Measurements from ENCODE around the gene TBC1D16. TPM values are rescaled to one million over a fixed set of nuclear protein-coding genes. Genes with fewer than 3 reads are reported as not detected.
"Not testable (repeated sequence)": the region's sequence is repeated elsewhere in the genome, so short reads cannot be mapped to it uniquely, and the experiment has no call there.

The TBC1D16 gene
- total RNA-seq, 2 experiments from 2014 or later = 8.8 to 9.0 TPM

- H3K9me3 Mint-ChIP-seq = no peaks in the 10 kb centered on the region
- H3K4me1 Mint-ChIP-seq = no peaks in the 10 kb centered on the region
- no peak overlapping the region for H3K4me3 Mint-ChIP-seq
- DNase-seq = no peak
- peaks cover 8% of the 10 kb centered on the region for H3K27me3 Mint-ChIP-seq
- H3K36me3 Mint-ChIP-seq = no peaks in the 10 kb centered on the region
- no peak overlapping the region for H3K27ac Mint-ChIP-seq
These were observed 130.8 kb downstream of the TBC1D16 start for GRCh38 chr17:79904865-79905264.

DNA sequence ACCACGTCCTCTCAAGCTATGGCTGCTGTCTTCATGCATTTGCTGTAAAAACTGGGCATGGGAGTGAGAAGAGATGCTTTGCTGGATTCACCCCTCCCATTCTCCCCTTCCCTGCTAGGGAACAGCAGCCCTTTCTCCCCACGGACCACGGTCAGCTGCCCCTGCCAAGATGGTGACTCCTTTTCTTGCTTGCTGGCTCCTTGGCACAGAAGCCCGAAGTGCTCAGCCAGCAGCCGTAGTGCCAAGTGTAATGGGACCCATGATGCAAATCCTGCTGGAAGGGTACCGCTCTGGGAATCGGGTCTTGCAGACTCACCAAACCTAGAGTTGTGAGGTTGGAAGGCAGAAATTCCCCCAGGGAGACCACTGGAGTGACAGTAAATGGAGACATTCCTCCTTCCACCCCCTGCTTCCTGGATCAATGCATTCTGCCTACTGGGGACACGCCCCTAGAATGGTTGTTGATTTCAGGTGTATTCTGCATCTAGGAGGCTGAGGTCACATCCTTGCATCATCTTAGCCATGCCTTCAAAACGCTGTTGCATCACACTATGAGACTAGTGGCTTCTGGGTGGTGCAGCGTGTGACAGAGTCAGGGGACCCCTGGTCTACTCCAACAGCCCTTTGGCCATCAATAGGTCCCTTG is 133.4 kb downstream of the TBC1D16 start:
- Mint-ChIP-seq H3K4me1 (no peaks in the 10 kb centered on the region), H3K9me3 (no peaks in the 10 kb centered on the region), H3K27ac (no peak overlapping the region), H3K27me3 (peaks cover 18% of the 10 kb centered on the region), H3K4me3 (no peak overlapping the region), H3K36me3 (no peaks in the 10 kb centered on the region)
- no peak for DNase-seq

DNA sequence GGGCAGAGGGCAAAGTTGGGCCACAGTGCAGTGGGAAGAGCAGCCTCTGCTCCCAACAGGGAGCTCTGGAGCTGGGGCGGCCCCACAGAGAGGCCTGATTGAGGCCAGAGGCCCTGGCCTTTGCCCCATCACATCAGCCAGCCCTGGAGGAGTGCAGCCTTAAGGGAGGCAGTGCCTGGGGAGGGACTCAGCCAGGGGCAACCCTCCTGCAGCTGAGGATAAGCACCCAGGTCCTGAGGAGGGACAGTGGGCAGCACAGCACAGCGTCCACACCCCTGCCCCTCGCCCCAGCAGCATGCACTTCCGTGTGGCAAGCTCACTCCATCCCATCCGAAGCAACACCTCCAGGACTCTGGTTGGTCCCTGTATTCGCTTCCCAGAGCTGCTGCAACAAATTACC is 134.5 kb downstream of the TBC1D16 start:
- DNase-seq = no peak
- Mint-ChIP-seq H3K27ac (no peak overlapping the region), H3K27me3 (peaks cover 17% of the 10 kb centered on the region), H3K36me3 (no peaks in the 10 kb centered on the region), H3K4me3 (no peak overlapping the region), H3K9me3 (no peaks in the 10 kb centered on the region), H3K4me1 (no peaks in the 10 kb centered on the region)

DNA sequence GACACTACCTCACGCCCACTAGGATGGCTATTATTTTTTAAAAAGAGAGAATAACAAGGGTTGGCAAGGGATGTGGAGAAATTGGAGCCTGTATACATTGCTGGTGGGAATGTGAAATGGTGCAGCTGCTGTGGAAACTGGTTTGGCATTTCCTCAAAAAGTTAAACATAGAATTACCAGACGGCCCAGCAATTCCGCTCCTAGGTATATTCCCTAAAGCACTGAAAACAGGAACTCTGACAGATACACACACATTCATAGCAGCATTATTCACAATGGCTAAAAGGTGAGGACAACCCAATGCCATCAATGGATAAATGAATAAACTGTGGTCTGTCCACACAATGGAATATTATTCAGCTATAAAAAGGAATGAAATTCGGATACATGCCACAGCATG is 136.1 kb downstream of the TBC1D16 start:
- H3K4me1 Mint-ChIP-seq = no peaks in the 10 kb centered on the region
- H3K9me3 Mint-ChIP-seq = no peaks in the 10 kb centered on the region
- no peak overlapping the region for H3K4me3 Mint-ChIP-seq
- H3K27me3 Mint-ChIP-seq = peaks cover 17% of the 10 kb centered on the region
- no peak for DNase-seq
- H3K27ac Mint-ChIP-seq = no peak overlapping the region
- H3K36me3 Mint-ChIP-seq = no peaks in the 10 kb centered on the region

DNA sequence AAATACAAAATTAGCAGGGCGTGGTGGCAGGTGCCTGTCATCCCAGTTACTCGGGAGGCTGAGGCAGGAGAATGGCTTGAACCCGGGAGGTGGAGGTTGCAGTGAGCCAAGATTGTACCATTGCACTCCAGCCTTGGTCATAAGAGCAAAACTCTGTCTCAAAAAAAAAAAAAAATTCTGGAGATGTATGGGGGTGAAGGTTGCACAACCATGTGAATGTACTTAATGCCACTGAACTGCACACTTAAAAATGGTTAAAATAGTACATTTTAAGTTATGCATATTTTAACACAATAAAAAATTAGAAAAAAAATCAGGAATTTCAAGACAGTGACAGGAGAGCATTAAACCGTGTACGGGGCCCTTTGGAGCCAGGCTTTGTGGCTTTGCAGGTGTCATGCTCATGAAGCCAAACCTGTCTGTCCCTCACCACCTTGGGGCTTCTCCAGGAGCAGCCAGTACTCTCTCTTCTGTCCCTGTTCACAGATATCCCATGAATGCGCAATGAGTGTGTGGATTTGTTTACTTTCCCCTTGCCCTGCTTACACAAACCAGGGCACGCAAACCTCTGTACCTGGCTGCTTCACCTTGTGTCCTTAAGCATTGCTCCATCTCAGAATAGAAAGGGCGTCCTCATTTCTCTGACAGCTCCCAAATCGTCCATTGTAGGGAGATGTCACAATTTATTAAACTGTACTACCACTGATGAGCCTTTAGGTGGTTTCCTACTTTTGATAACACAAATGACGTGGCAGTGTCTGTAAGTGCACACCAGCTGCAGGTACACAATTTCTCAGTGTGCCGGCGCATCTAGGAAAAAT is 138.2 kb downstream of the TBC1D16 start:
- H3K9me3 Mint-ChIP-seq = no peaks in the 10 kb centered on the region
- no peak overlapping the region for H3K27ac Mint-ChIP-seq
- DNase-seq = no peak
- H3K27me3 Mint-ChIP-seq = peaks cover 13% of the 10 kb centered on the region
- H3K36me3 Mint-ChIP-seq = no peaks in the 10 kb centered on the region
- H3K4me3 Mint-ChIP-seq = no peak overlapping the region
- no peaks in the 10 kb centered on the region for H3K4me1 Mint-ChIP-seq

GRCh38 chr17:79893457-79893856 is 142.2 kb downstream of the TBC1D16 start:
- not testable (repeated sequence) for H3K36me3 Mint-ChIP-seq, H3K4me1 Mint-ChIP-seq, H3K27ac Mint-ChIP-seq, H3K9me3 Mint-ChIP-seq, H3K4me3 Mint-ChIP-seq, DNase-seq
- peaks cover 23% of the 10 kb centered on the region for H3K27me3 Mint-ChIP-seq

DNA sequence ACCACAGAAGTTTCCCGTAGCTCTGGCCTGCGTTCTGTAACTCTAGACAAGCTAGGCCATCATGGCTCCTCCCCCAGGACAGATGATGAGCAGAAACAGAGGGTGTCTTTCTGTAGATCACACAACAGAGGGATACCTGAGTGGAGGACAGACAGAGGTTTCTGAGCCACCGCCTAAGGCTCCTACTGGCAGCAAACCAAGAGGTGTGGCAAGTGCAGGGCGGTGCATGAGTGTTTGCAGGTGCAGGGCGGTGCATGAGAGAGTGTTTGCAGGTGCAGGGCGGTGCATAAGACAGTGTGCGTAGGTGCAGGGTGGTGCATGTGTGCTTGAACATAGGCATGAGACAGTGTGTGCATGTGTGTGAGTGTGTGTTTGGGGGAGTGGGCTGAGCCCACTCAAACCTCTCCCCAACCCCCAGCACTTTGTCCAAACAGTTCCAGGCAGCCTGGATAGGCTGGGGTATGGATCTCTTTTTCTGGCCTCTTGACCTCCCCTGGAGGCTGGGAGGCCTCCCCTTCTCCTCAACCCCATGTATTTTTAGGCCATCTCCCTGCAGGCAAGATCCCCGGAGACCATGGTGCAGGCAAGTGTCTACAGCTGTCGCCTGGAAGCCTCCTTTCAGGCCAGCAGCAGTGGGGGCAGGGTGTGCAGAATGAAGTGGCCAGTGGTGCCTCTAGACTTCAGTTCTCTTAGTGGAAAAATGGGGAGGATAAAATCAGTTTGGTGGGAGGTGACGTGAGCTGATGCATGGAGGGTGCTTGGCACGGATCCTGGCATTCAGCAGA is 143.0 kb downstream of the TBC1D16 start:
- Mint-ChIP-seq H3K9me3 (no peaks in the 10 kb centered on the region), H3K4me1 (no peaks in the 10 kb centered on the region), H3K27ac (no peak overlapping the region), H3K36me3 (no peaks in the 10 kb centered on the region), H3K4me3 (no peak overlapping the region), H3K27me3 (peaks cover 19% of the 10 kb centered on the region)
- no peak for DNase-seq

GRCh38 chr17:79891113-79891730 is 144.4 kb downstream of the TBC1D16 start:
- Mint-ChIP-seq H3K27me3 (peaks cover 27% of the 10 kb centered on the region), H3K27ac (no peak overlapping the region), H3K4me1 (no peaks in the 10 kb centered on the region), H3K4me3 (no peak overlapping the region), H3K36me3 (no peaks in the 10 kb centered on the region), H3K9me3 (no peaks in the 10 kb centered on the region)
- no peak for DNase-seq

- no peak overlapping the region for H3K4me3 Mint-ChIP-seq
- no peaks in the 10 kb centered on the region for H3K36me3 Mint-ChIP-seq
- no peak overlapping the region for H3K27ac Mint-ChIP-seq
- DNase-seq = no peak
- H3K9me3 Mint-ChIP-seq = no peaks in the 10 kb centered on the region
- peaks cover 27% of the 10 kb centered on the region for H3K27me3 Mint-ChIP-seq
- no peaks in the 10 kb centered on the region for H3K4me1 Mint-ChIP-seq
These were observed 145.0 kb downstream of the TBC1D16 start for GRCh38 chr17:79890706-79891105.

GRCh38 chr17:79888811-79889634 is 146.6 kb downstream of the TBC1D16 start:
- no peak overlapping the region for H3K4me3 Mint-ChIP-seq
- no peaks in the 10 kb centered on the region for H3K9me3 Mint-ChIP-seq
- H3K4me1 Mint-ChIP-seq = no peaks in the 10 kb centered on the region
- H3K27me3 Mint-ChIP-seq = peaks cover 28% of the 10 kb centered on the region
- no peak overlapping the region for H3K27ac Mint-ChIP-seq
- no peaks in the 10 kb centered on the region for H3K36me3 Mint-ChIP-seq
- no peak for DNase-seq

GRCh38 chr17:79888009-79888540 is 147.6 kb downstream of the TBC1D16 start:
- Mint-ChIP-seq H3K27ac (no peak overlapping the region), H3K36me3 (no peaks in the 10 kb centered on the region), H3K9me3 (no peaks in the 10 kb centered on the region), H3K4me3 (no peak overlapping the region), H3K4me1 (no peaks in the 10 kb centered on the region), H3K27me3 (peaks cover 37% of the 10 kb centered on the region)
- no peak for DNase-seq

DNA sequence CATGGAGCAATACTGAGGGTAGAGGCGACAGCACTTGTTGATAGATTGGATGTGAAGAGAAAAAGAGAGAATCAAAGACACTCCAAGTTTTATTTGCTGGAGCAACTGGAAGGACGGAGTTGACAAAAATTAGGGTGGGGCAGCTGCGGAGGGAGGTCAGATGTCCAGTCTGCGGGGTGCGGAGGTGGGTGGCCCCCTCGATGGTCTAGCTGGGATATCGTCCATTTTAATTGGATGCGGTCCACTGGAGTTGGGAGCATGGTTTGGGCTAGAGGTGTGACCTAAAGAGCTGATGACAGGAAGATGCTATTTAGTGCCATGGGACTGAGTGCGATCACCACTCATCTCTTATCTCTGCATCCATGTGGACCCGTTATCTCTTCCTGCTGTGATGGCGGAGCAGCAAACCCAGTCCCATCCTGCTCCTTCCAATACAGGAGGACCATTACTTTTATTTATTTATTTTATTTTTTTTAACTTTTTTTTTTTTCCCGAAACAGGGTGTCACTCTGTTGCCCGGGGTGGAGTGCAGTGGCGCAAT is 148.2 kb downstream of the TBC1D16 start:
- Mint-ChIP-seq H3K27me3 (peaks cover 38% of the 10 kb centered on the region), H3K4me1 (no peaks in the 10 kb centered on the region), H3K9me3 (no peaks in the 10 kb centered on the region), H3K36me3 (no peaks in the 10 kb centered on the region), H3K27ac (no peak overlapping the region), H3K4me3 (no peak overlapping the region)
- DNase-seq = no peak

DNA sequence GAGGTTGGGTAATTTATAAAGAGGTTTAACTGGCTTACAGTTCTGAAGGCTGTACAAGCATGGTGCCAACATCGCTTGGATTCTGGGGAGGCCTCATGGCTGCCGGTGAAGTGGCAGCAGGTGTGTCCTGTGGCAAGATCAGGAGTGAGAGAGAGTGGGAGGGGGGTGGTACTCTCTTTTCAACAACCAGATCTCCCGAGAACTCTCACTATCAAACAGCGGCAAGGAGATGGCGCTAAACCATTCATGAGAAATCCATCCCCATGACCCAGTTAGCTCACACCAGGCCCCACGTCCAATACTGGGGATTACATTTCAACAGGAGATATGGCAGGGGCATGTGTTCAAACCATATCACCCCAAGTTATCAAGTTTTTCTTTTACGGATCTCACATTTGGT is 152.5 kb downstream of the TBC1D16 start:
- H3K4me3 Mint-ChIP-seq = no peak overlapping the region
- H3K27me3 Mint-ChIP-seq = peaks cover 20% of the 10 kb centered on the region
- H3K9me3 Mint-ChIP-seq = no peaks in the 10 kb centered on the region
- no peak overlapping the region for H3K27ac Mint-ChIP-seq
- H3K36me3 Mint-ChIP-seq = no peaks in the 10 kb centered on the region
- H3K4me1 Mint-ChIP-seq = no peaks in the 10 kb centered on the region
- DNase-seq = no peak

All from activated naive CD8-positive, alpha-beta T cell treated with anti-CD3 and anti-CD28 coated beads for 36 hours (primary cell).